Measurements from ENCODE around the gene PPP1R37. TPM values are rescaled to one million over a fixed set of nuclear protein-coding genes. Genes with fewer than 3 reads are reported as not detected.

Gene PPP1R37
- total and polyA plus RNA-seq, 2 donors (not counting 3 experiments of a cell fraction or from before 2014, with no cell fraction given), result 16.2 to 27.1 TPM

GRCh38 chr19:45098521-45099466, 5.8 kb downstream of the PPP1R37 start:
- Histone ChIP-seq H3K4me3 (replicated peaks in 1 of 3; ENCODE audit: insufficient read depth in 1 of 3, low read depth in 1 of 3, low read length in 3 of 3) (no peak overlapping the region), H3K27ac (ENCODE audit: insufficient read depth, low read depth, low read length) (no peak overlapping the region), H3K9me3 (replicated peaks; ENCODE audit: control insufficient read depth, insufficient read depth, low read length) (no peaks in the 10 kb centered on the region), H3K36me3 (ENCODE audit: control insufficient read depth in 2 of 2, extremely low read depth in 1 of 2, insufficient read depth in 2 of 2, low read length in 2 of 2) (no peaks in the 10 kb centered on the region), H2AFZ (ENCODE audit: low read depth, low read length) (no peak overlapping the region), H4K20me1 (replicated peaks; ENCODE audit: control insufficient read depth, extremely low read depth, insufficient read depth, low read length) (no peaks in the 10 kb centered on the region), H3K79me2 (ENCODE audit: control insufficient read depth, insufficient read depth, low read length) (peaks cover 99% of the 10 kb centered on the region), H3K9ac (replicated peaks; ENCODE audit: extremely low read depth, insufficient read depth, low read length) (no peak overlapping the region), H3K4me1 (ENCODE audit: control insufficient read depth, extremely low read depth, insufficient read depth, low read length) (peaks cover 20% of the 10 kb centered on the region), H3K4me2 (ENCODE audit: insufficient read depth, low read length) (no peak overlapping the region), H3K27me3 (ENCODE audit: control insufficient read depth in 2 of 2, insufficient read depth in 2 of 2, low read length in 2 of 2) (no peaks in the 10 kb centered on the region), H3K9me1 (replicated peaks; ENCODE audit: control insufficient read depth, extremely low read depth, insufficient read depth, low read length) (no peaks in the 10 kb centered on the region)
- intact Hi-C loops (cut with micrococcal nuclease), result no loop called here
- TF ChIP-seq FOS (IDR thresholded peaks at IDR 0.05; ENCODE audit: borderline replicate concordance, insufficient read depth, low read length) (no peak), GATA2 (IDR thresholded peaks at IDR 0.05; ENCODE audit: insufficient read depth, insufficient read length, low read depth, low read length) (no peak), MAX (IDR thresholded peaks at IDR 0.05; ENCODE audit: insufficient read depth, insufficient read length) (no peak), MYC (IDR thresholded peaks at IDR 0.05; ENCODE audit: low read depth, low read length) (no peak), CTCF (IDR thresholded peaks at IDR 0.05; ENCODE audit: extremely low read depth in 1 of 2, insufficient read depth in 1 of 2, low read depth in 1 of 2, low read length in 2 of 2) (no peak), JUN (IDR thresholded peaks at IDR 0.05; ENCODE audit: borderline replicate concordance, insufficient read depth, insufficient read length, low read depth) (no peak), POLR2AphosphoS5 (IDR thresholded peaks at IDR 0.05; ENCODE audit: insufficient read depth, low read depth, low read length) (no peak)
- dilution Hi-C loops (cut with MboI; ENCODE audit: extremely low pct_ligation_motif_present, low sequenced_read_pairs), result no loop called here
- no peak for FAIRE-seq
- CTCF ChIA-PET, result interaction anchor here (1.0 to 2.0 kb wide), 3 partner anchors 15 to 26 kb away, joined by 4 to 12 read pairs (median 5); no protein-coding TSS in a partner anchor
- BruUV-seq (replicated peaks), result no TSS peak
- POLR2A ChIA-PET, result no interaction called here
- peak; percentile 27 for DNase-seq (ENCODE audit: low read depth, low spot score)

Measured in endothelial cell of umbilical vein (primary cell).